ENCODE measurements around the gene NGB.

- TF ChIP-seq POLR2A (IDR thresholded peaks at IDR 0.05) (no peak), CTCF (IDR thresholded peaks at IDR 0.05) (no peak)
Measured at GRCh38 chr14:77225892-77226557, 45.0 kb downstream of the NGB start.
